Right ventricle myocardium inferior (tissue), 1 donor: ENCODE measurements around the gene DDIAS. TPM values are rescaled to one million over a fixed set of nuclear protein-coding genes. Genes with fewer than 3 reads are reported as not detected.
"Not testable (repeated sequence)": the region's sequence is repeated elsewhere in the genome, so short reads cannot be mapped to it uniquely, and the experiment has no call there.

ENCODE experiments used
- ATAC-seq: fragments of 200-7000 bp; cut with Tn5 transposase; one replicate; pipeline ENCODE4 v1.9.1; 2020; ENCODE audit warnings: mild to moderate bottlenecking, moderate library complexity
- DNase-seq: peaks from one replicate; pipeline ENCODE4 v3.0.0; 2021; ENCODE audit errors: missing footprints
- intact Hi-C: fragments of 100-400 bp; cut with DNase I; formaldehyde crosslinking; loops from one replicate; pipeline ENCODE4 v1.11.0; 2022
- total RNA-seq: library from RNA; stranded (reverse); fragmentation: NEBNext Ultra II Directional; extraction: Animal tissue kit (Norgen Biotek cat#: 25700); gene quantifications from one replicate; pipeline ENCODE4 v1.2.1, GENCODE V29; 2021
- donor health status: DM: no; HTN: yes; CAD: no; lungs with severe emphysema.

The DDIAS gene
- total RNA-seq, 1 donor from 2014 or later: 0.95 TPM

GRCh38 chr11:82906931-82907330, 5.4 kb downstream of the DDIAS start:
- intact Hi-C loops: loop anchor here (2.0 to 10.0 kb wide), 2 partner anchors 168 to 344 kb away; partner anchors contain the start of gene RAB30
- no peak for ATAC-seq

GRCh38 chr11:82907371-82907770, 5.8 kb downstream of the DDIAS start:
- no peak for DNase-seq
- no peak for ATAC-seq
- intact Hi-C loops: loop anchor here (2.0 to 10.0 kb wide), 2 partner anchors 167 to 343 kb away; partner anchors contain the start of gene RAB30

More at GRCh38 chr11:82906931-82907330, 5.4 kb downstream of the DDIAS start:
- no peak for DNase-seq

- DNase-seq (no peak), ATAC-seq (no peak)
- intact Hi-C loops: loop anchor here (10.0 kb wide), 1 partner anchor 166 kb away; the partner anchor contains the start of gene RAB30
These were observed 6.8 kb downstream of the DDIAS start for GRCh38 chr11:82908311-82908710.

GRCh38 chr11:82909015-82909640, 7.6 kb downstream of the DDIAS start:
- ATAC-seq: no peak
- no peak for DNase-seq
- intact Hi-C loops: loop anchor here (10.0 kb wide), 1 partner anchor 166 kb away; the partner anchor contains the start of gene RAB30

- not testable (repeated sequence) for ATAC-seq, DNase-seq
- intact Hi-C loops: loop anchor here (10.0 kb wide), 1 partner anchor 55 kb away; no protein-coding TSS in a partner anchor
These were observed 18.2 kb downstream of the DDIAS start for GRCh38 chr11:82919786-82920185.

GRCh38 chr11:82920227-82920626, 18.7 kb downstream of the DDIAS start:
- intact Hi-C loops: loop anchor here (10.0 kb wide), 1 partner anchor 55 kb away; no protein-coding TSS in a partner anchor
- DNase-seq, ATAC-seq: not testable (repeated sequence)

GRCh38 chr11:82922396-82923173, 21.0 kb downstream of the DDIAS start:
- DNase-seq: not testable (repeated sequence)
- intact Hi-C loops: loop anchor here (10.0 kb wide), 1 partner anchor 58 kb away; no protein-coding TSS in a partner anchor

GRCh38 chr11:82924522-82925224, 23.1 kb downstream of the DDIAS start:
- DNase-seq (no peak), ATAC-seq (no peak)
- intact Hi-C loops: loop anchor here (5.0 to 10.0 kb wide), 2 partner anchors 60 to 148 kb away; partner anchors contain the start of gene RAB30

More at GRCh38 chr11:82922396-82923173, 21.0 kb downstream of the DDIAS start:
- not testable (repeated sequence) for ATAC-seq

GRCh38 chr11:82927264-82927880, 25.8 kb downstream of the DDIAS start:
- intact Hi-C loops: loop anchor here (5.0 to 10.0 kb wide), 2 partner anchors 63 to 145 kb away; partner anchors contain the start of gene RAB30
- DNase-seq (no peak), ATAC-seq (no peak)

GRCh38 chr11:82929121-82929520, 27.6 kb downstream of the DDIAS start:
- ATAC-seq: no peak
- intact Hi-C loops: loop anchor here (5.0 to 10.0 kb wide), 2 partner anchors 64 to 143 kb away; partner anchors contain the start of gene RAB30
- DNase-seq: no peak

GRCh38 chr11:82930229-82930628, 28.7 kb downstream of the DDIAS start:
- ATAC-seq: no peak
- DNase-seq: no peak
- intact Hi-C loops: no loop called here

- intact Hi-C loops: no loop called here
- ATAC-seq (no peak), DNase-seq (no peak)
These were observed 29.2 kb downstream of the DDIAS start for GRCh38 chr11:82930734-82931133.

- no peak for DNase-seq
- ATAC-seq: no peak
- intact Hi-C loops: no loop called here
These were observed 31.0 kb downstream of the DDIAS start for GRCh38 chr11:82932564-82932963.

GRCh38 chr11:82936261-82936660, 34.7 kb downstream of the DDIAS start:
- DNase-seq: no peak
- intact Hi-C loops: no loop called here

GRCh38 chr11:82937554-82937953, 36.0 kb downstream of the DDIAS start:
- intact Hi-C loops: no loop called here
- DNase-seq (no peak), ATAC-seq (no peak)

More at GRCh38 chr11:82936261-82936660, 34.7 kb downstream of the DDIAS start:
- ATAC-seq: no peak

- intact Hi-C loops: no loop called here
- no peak for ATAC-seq
These were observed 37.9 kb downstream of the DDIAS start for GRCh38 chr11:82939456-82939855.

GRCh38 chr11:82942376-82942775, 40.8 kb downstream of the DDIAS start:
- DNase-seq (no peak), ATAC-seq (no peak)
- intact Hi-C loops: no loop called here

More at GRCh38 chr11:82939456-82939855, 37.9 kb downstream of the DDIAS start:
- no peak for DNase-seq

GRCh38 chr11:82943430-82943829, 41.9 kb downstream of the DDIAS start:
- ATAC-seq, DNase-seq, intact Hi-C loops: not testable (repeated sequence)
